Activated CD4-positive, alpha-beta memory T cell treated with anti-CD3 and anti-CD28 coated beads, Interleukin-2, amount 10 ng/mL, durations not matched to agents 7 days and 5 days (primary cell): Measurements from ENCODE around the gene ARID3A. TPM values are rescaled to one million over a fixed set of nuclear protein-coding genes. Genes with fewer than 3 reads are reported as not detected.
A peak's percentile ranks its signal among the peaks of the same experiment; 100 is the strongest.

ENCODE experiments used
- CTCF ChIA-PET: fragments of 350-600 bp; sonication (Branson Sonifier 250); formaldehyde crosslinking; loops from one replicate; lab custom pipeline; 2021; ENCODE audit warnings: antibody characterized with exemption, inconsistent platforms; lab: Charles Lee
- POLR2A ChIA-PET: fragments of 350-600 bp; sonication (Branson Sonifier 250); formaldehyde crosslinking; loops from one replicate; lab custom pipeline; 2021; ENCODE audit warnings: antibody characterized with exemption; lab: Charles Lee
- DNase-seq: peaks from one replicate; pipeline ENCODE4 v3.0.0-alpha.2; 2020
- H3K27ac Mint-ChIP-seq: one replicate; pipeline ENCODE4 v1.8.0; 2021; ENCODE audit warnings: mild to moderate bottlenecking, mixed read lengths
- H3K27me3 Mint-ChIP-seq: one replicate; pipeline ENCODE4 v1.8.0; 2021; ENCODE audit warnings: mixed read lengths
- H3K36me3 Mint-ChIP-seq: one replicate; pipeline ENCODE4 v1.8.0; 2021; ENCODE audit warnings: low read depth, mixed read lengths
- H3K4me1 Mint-ChIP-seq: one replicate; pipeline ENCODE4 v1.8.0; 2021; ENCODE audit warnings: mixed read lengths
- H3K4me3 Mint-ChIP-seq: one replicate; pipeline ENCODE4 v1.8.0; 2021; ENCODE audit warnings: mild to moderate bottlenecking, mixed read lengths
- H3K9me3 Mint-ChIP-seq: one replicate; pipeline ENCODE4 v1.8.0; 2021; ENCODE audit warnings: mixed read lengths
- total RNA-seq, 2 experiments: library from RNA; stranded (reverse); gene quantifications; one replicate each; pipeline ENCODE4 v1.2.3, GENCODE V29; 2021

The ARID3A gene
- total RNA-seq, 2 experiments from 2014 or later = 32.4 to 34.0 TPM

GRCh38 chr19:906480-906879 is 19.4 kb upstream of the ARID3A start:
- ChIA-PET CTCF (no interaction called here), POLR2A (interaction anchor here (3.9 to 7.4 kb wide), 2 partner anchors 12 to 34 kb away, joined by 16 to 79 read pairs; partner anchors contain the start of genes MED16 and RNU6-9)
- Mint-ChIP-seq H3K4me1 (peaks cover 58% of the 10 kb centered on the region), H3K36me3 (peaks cover 33% of the 10 kb centered on the region), H3K27ac (peak overlapping the region; percentile 98), H3K9me3 (no peaks in the 10 kb centered on the region), H3K4me3 (no peak overlapping the region), H3K27me3 (no peaks in the 10 kb centered on the region)
- no peak for DNase-seq

GRCh38 chr19:907183-907853 is 18.5 kb upstream of the ARID3A start:
- Mint-ChIP-seq H3K27me3 (no peaks in the 10 kb centered on the region), H3K4me1 (peaks cover 57% of the 10 kb centered on the region)
- DNase-seq = no peak

GRCh38 chr19:911197-912033 is 14.4 kb upstream of the ARID3A start:
- peak overlapping the region; percentile 98 for H3K27ac Mint-ChIP-seq
- H3K4me1 Mint-ChIP-seq = peaks cover 47% of the 10 kb centered on the region
- H3K36me3 Mint-ChIP-seq = peaks cover 22% of the 10 kb centered on the region
- peak overlapping the region; percentile 69 for H3K4me3 Mint-ChIP-seq
- CTCF ChIA-PET = no interaction called here
- H3K9me3 Mint-ChIP-seq = no peaks in the 10 kb centered on the region
- H3K27me3 Mint-ChIP-seq = peaks cover 1% of the 10 kb centered on the region
- DNase-seq = no peak
- POLR2A ChIA-PET = interaction anchor here (7.4 kb wide), 1 partner anchor 16 kb away, joined by 79 read pairs; the partner anchor contains the start of genes MED16 and RNU6-9

More at GRCh38 chr19:907183-907853, 18.5 kb upstream of the ARID3A start:
- CTCF ChIA-PET = interaction anchor here (1.0 to 3.8 kb wide), 3 partner anchors 14 to 44 kb away, joined by 3 to 25 read pairs (median 17); partner anchors contain the start of genes MED16 and RNU6-9
- Mint-ChIP-seq H3K4me3 (no peak overlapping the region), H3K27ac (peak overlapping the region; percentile 98), H3K9me3 (no peaks in the 10 kb centered on the region), H3K36me3 (peaks cover 26% of the 10 kb centered on the region)
- POLR2A ChIA-PET = interaction anchor here (1.2 to 7.4 kb wide), 4 partner anchors 12 to 77 kb away, joined by 3 to 79 read pairs (median 14); partner anchors contain the start of genes MED16, RNU6-9 and WDR18

GRCh38 chr19:912181-913079 is 13.4 kb upstream of the ARID3A start:
- Mint-ChIP-seq H3K9me3 (no peaks in the 10 kb centered on the region), H3K36me3 (peaks cover 19% of the 10 kb centered on the region), H3K27ac (peak overlapping the region; percentile 78), H3K27me3 (peaks cover 1% of the 10 kb centered on the region), H3K4me3 (peak overlapping the region; percentile 80), H3K4me1 (peaks cover 39% of the 10 kb centered on the region)
- DNase-seq = peak; percentile 41
- ChIA-PET CTCF (interaction anchor here (4.3 kb wide), 1 partner anchor 49 kb away, joined by 35 read pairs; no protein-coding TSS in a partner anchor), POLR2A (interaction anchor here (2.5 kb wide), 1 partner anchor 19 kb away, joined by 7 read pairs; the partner anchor contains the start of genes MED16 and RNU6-9)

- POLR2A ChIA-PET = interaction anchor here (0.7 to 2.5 kb wide), 4 partner anchors 20 to 139 kb away, joined by 3 to 8 read pairs (median 6); partner anchors contain the start of genes MED16 and RNU6-9
- H3K27ac Mint-ChIP-seq = peak within 1 kb of the TSS; percentile 86
- H3K4me3 Mint-ChIP-seq = peak within 1 kb of the TSS; percentile 80
- peaks cover 34% of the 10 kb centered on the region for H3K4me1 Mint-ChIP-seq
- peaks cover 16% of the 10 kb centered on the region for H3K36me3 Mint-ChIP-seq
- H3K9me3 Mint-ChIP-seq = no peaks in the 10 kb centered on the region
- peaks cover 5% of the 10 kb centered on the region for H3K27me3 Mint-ChIP-seq
- DNase-seq = peak; percentile 86
- CTCF ChIA-PET = interaction anchor here (0.6 to 4.3 kb wide), 2 partner anchors 10 to 50 kb away, joined by 3 to 35 read pairs; no protein-coding TSS in a partner anchor
Observed at GRCh38 chr19:913080-913748, 12.6 kb upstream of the ARID3A start, which contains the start of gene R3HDM4. Gene R3HDM4, minus strand, starts transcription at chr19:913219. Its CDS starts 62 bp downstream, at chr19:913157.

GRCh38 chr19:916645-917322 is 9.1 kb upstream of the ARID3A start:
- Mint-ChIP-seq H3K9me3 (no peaks in the 10 kb centered on the region), H3K27me3 (peaks cover 7% of the 10 kb centered on the region), H3K36me3 (no peaks in the 10 kb centered on the region), H3K4me1 (peaks cover 23% of the 10 kb centered on the region), H3K27ac (no peak overlapping the region), H3K4me3 (no peak overlapping the region)
- POLR2A ChIA-PET = no interaction called here
- CTCF ChIA-PET = interaction anchor here (1.2 to 4.3 kb wide), 2 partner anchors 53 to 67 kb away, joined by 3 to 35 read pairs; partner anchors contain the start of gene WDR18
- DNase-seq = no peak

- H3K27me3 Mint-ChIP-seq = peaks cover 10% of the 10 kb centered on the region
- no peak within 1 kb of the TSS for H3K27ac Mint-ChIP-seq
- H3K36me3 Mint-ChIP-seq = no peaks in the 10 kb centered on the region
- CTCF ChIA-PET = interaction anchor here (4.3 to 4.6 kb wide), 2 partner anchors 54 kb away, joined by 35 to 37 read pairs; no protein-coding TSS in a partner anchor
- peaks cover 25% of the 10 kb centered on the region for H3K4me1 Mint-ChIP-seq
- POLR2A ChIA-PET = interaction anchor here (0.7 to 1.3 kb wide), 2 partner anchors 9 to 55 kb away, joined by 3 to 4 read pairs; no protein-coding TSS in a partner anchor
- DNase-seq = peak; percentile 49
- peak within 1 kb of the TSS; percentile 62 for H3K4me3 Mint-ChIP-seq
- no peaks in the 10 kb centered on the region for H3K9me3 Mint-ChIP-seq
Observed at GRCh38 chr19:917323-918151, 8.3 kb upstream of the ARID3A start, which contains the start of gene KISS1R. Gene KISS1R, plus strand, starts transcription at chr19:917333. Its CDS starts 170 bp downstream, at chr19:917503.

- Mint-ChIP-seq H3K36me3 (no peaks in the 10 kb centered on the region), H3K9me3 (no peaks in the 10 kb centered on the region), H3K4me3 (peak overlapping the region; percentile 62), H3K27me3 (peaks cover 10% of the 10 kb centered on the region), H3K27ac (no peak overlapping the region), H3K4me1 (peaks cover 25% of the 10 kb centered on the region)
- CTCF ChIA-PET = interaction anchor here (4.6 kb wide), 1 partner anchor 54 kb away, joined by 37 read pairs; no protein-coding TSS in a partner anchor
- POLR2A ChIA-PET = interaction anchor here (0.7 to 1.3 kb wide), 2 partner anchors 9 to 55 kb away, joined by 3 to 4 read pairs; no protein-coding TSS in a partner anchor
- DNase-seq = no peak
Observed at GRCh38 chr19:918152-918437, 7.7 kb upstream of the ARID3A start.

- DNase-seq = peak; percentile 32
- peaks cover 10% of the 10 kb centered on the region for H3K27me3 Mint-ChIP-seq
- CTCF ChIA-PET = interaction anchor here (2.0 to 4.6 kb wide), 2 partner anchors 55 to 62 kb away, joined by 5 to 37 read pairs; no protein-coding TSS in a partner anchor
- H3K4me3 Mint-ChIP-seq = no peak overlapping the region
- H3K4me1 Mint-ChIP-seq = peaks cover 27% of the 10 kb centered on the region
- no peak overlapping the region for H3K27ac Mint-ChIP-seq
- POLR2A ChIA-PET = interaction anchor here (0.7 to 2.2 kb wide), 5 partner anchors 10 to 56 kb away, joined by 3 to 17 read pairs (median 6); no protein-coding TSS in a partner anchor
- H3K36me3 Mint-ChIP-seq = no peaks in the 10 kb centered on the region
- no peaks in the 10 kb centered on the region for H3K9me3 Mint-ChIP-seq
Observed at GRCh38 chr19:918481-919198, 7.2 kb upstream of the ARID3A start.
